WTC11 (cell line): Measurements from ENCODE around the gene PSMB2. TPM values are rescaled to one million over a fixed set of nuclear protein-coding genes. Genes with fewer than 3 reads are reported as not detected.
A peak's percentile ranks its signal among the peaks of the same experiment; 100 is the strongest.

Experiments used
- AFF4 ChIP-seq: sonication (generic); formaldehyde crosslinking; IDR thresholded peaks from 2 replicates; pipeline ENCODE4 v1.8.1; 2023; ENCODE audit warnings: mild to moderate bottlenecking, missing genetic modification reagents, borderline replicate concordance
- ATF6 ChIP-seq: sonication (generic); formaldehyde crosslinking; IDR thresholded peaks from 2 replicates; pipeline ENCODE4 v1.8.1; 2023; ENCODE audit warnings: mild to moderate bottlenecking, missing genetic modification reagents
- CDX4 ChIP-seq: fragments of 250-450 bp; sonication (Bioruptor Pico); IDR thresholded peaks from 2 replicates; pipeline ENCODE4 v1.9.0; 2021; ENCODE audit warnings: moderate library complexity, mild to moderate bottlenecking, inconsistent platforms, borderline replicate concordance
- E2F1 ChIP-seq: sonication (generic); formaldehyde crosslinking; IDR thresholded peaks from 2 replicates; pipeline ENCODE4 v1.8.0; 2022; ENCODE audit warnings: mild to moderate bottlenecking, missing genetic modification reagents
- E2F5 ChIP-seq: sonication (generic); formaldehyde crosslinking; IDR thresholded peaks from 2 replicates; pipeline ENCODE4 v1.8.1; 2022; ENCODE audit warnings: mild to moderate bottlenecking, moderate library complexity, missing genetic modification reagents
- ETV6 ChIP-seq: sonication (generic); formaldehyde crosslinking; IDR thresholded peaks from 2 replicates; pipeline ENCODE4 v1.8.1; 2022; ENCODE audit warnings: mild to moderate bottlenecking, missing genetic modification reagents
- FOXP4 ChIP-seq: sonication (generic); formaldehyde crosslinking; IDR thresholded peaks from 2 replicates; pipeline ENCODE4 v1.8.0; 2022; ENCODE audit warnings: mild to moderate bottlenecking, missing genetic modification reagents
- GTF2I ChIP-seq: fragments of 250-450 bp; sonication (Bioruptor Pico); conservative IDR thresholded peaks from 2 replicates; pipeline ENCODE4 v1.4.0; 2021; ENCODE audit warnings: mild to moderate bottlenecking
- IRF1 ChIP-seq: sonication (generic); formaldehyde crosslinking; IDR thresholded peaks from 2 replicates; pipeline ENCODE4 v1.8.0; 2023; ENCODE audit warnings: missing genetic modification reagents
- JUN ChIP-seq: sonication (generic); formaldehyde crosslinking; IDR thresholded peaks from 2 replicates; pipeline ENCODE4 v1.8.0; 2023; ENCODE audit warnings: mild to moderate bottlenecking, missing genetic modification reagents
- KAT7 ChIP-seq: sonication (generic); formaldehyde crosslinking; IDR thresholded peaks from 2 replicates; pipeline ENCODE4 v1.8.1; 2023; ENCODE audit warnings: missing genetic modification reagents, mild to moderate bottlenecking, borderline replicate concordance
- MXD4 ChIP-seq: fragments of 250-450 bp; sonication (Bioruptor Pico); IDR thresholded peaks from 2 replicates; pipeline ENCODE4 v1.8.0; 2021; ENCODE audit warnings: mild to moderate bottlenecking, moderate library complexity, borderline replicate concordance
- NR2C2 ChIP-seq: sonication (generic); formaldehyde crosslinking; IDR thresholded peaks from 2 replicates; pipeline ENCODE4 v1.8.0; 2022; ENCODE audit warnings: mild to moderate bottlenecking, missing genetic modification reagents
- RORB ChIP-seq: fragments of 250-450 bp; sonication (Bioruptor Pico); IDR thresholded peaks from 2 replicates; pipeline ENCODE4 v1.9.0; 2021; ENCODE audit warnings: mild to moderate bottlenecking
- SMAD4 ChIP-seq: sonication (generic); formaldehyde crosslinking; IDR thresholded peaks from 2 replicates; pipeline ENCODE4 v1.8.0; 2022; ENCODE audit warnings: mild to moderate bottlenecking, missing genetic modification reagents
- TEAD4 ChIP-seq: sonication (generic); formaldehyde crosslinking; IDR thresholded peaks from 2 replicates; pipeline ENCODE4 v1.8.0; 2022; ENCODE audit warnings: mild to moderate bottlenecking, missing genetic modification reagents
- ZBTB21 ChIP-seq: sonication (generic); formaldehyde crosslinking; IDR thresholded peaks from 2 replicates; pipeline ENCODE4 v1.8.1; 2023; ENCODE audit warnings: mild to moderate bottlenecking, missing genetic modification reagents, borderline replicate concordance
- ZMAT4 ChIP-seq: fragments of 250-450 bp; sonication (Bioruptor Pico); IDR thresholded peaks from 2 replicates; pipeline ENCODE4 v1.9.0; 2021; ENCODE audit warnings: mild to moderate bottlenecking
- ZNF138 ChIP-seq: sonication (generic); formaldehyde crosslinking; conservative IDR thresholded peaks from 2 replicates; pipeline ENCODE4 v1.8.1; 2022; ENCODE audit warnings: mild to moderate bottlenecking, moderate library complexity, missing genetic modification reagents
- ZNF232 ChIP-seq: sonication (generic); formaldehyde crosslinking; IDR thresholded peaks from 2 replicates; pipeline ENCODE4 v1.8.0; 2022; ENCODE audit warnings: mild to moderate bottlenecking, missing genetic modification reagents
- ZNF423 ChIP-seq: fragments of 250-450 bp; sonication (Bioruptor Pico); IDR thresholded peaks from 2 replicates; pipeline ENCODE4 v2.1.2; 2022; ENCODE audit warnings: mild to moderate bottlenecking, moderate library complexity
- ZNF425 ChIP-seq: fragments of 250-450 bp; sonication (Bioruptor Pico); conservative IDR thresholded peaks from 2 replicates; pipeline ENCODE4 v1.9.0; 2021; ENCODE audit warnings: mild to moderate bottlenecking
- total RNA-seq: library from RNA; stranded (reverse); gene quantifications from 3 replicates; pipeline ENCODE4 v1.2.3, GENCODE V29; 2021

The PSMB2 gene
- total RNA-seq, 1 experiment from 2014 or later, result 76.7 TPM

GRCh38 chr1:35573198-35574124, 67.9 kb downstream of the PSMB2 start, which contains the start of gene TFAP2E (continued):
- TF ChIP-seq AFF4 (CRISPR knock-in tag) (no peak), ZNF423 (CRISPR knock-in tag) (no peak), ZNF425 (CRISPR knock-in tag) (no peak), IRF1 (CRISPR knock-in tag) (no peak), ZNF138 (CRISPR knock-in tag) (no peak), TEAD4 (CRISPR knock-in tag) (no peak), FOXP4 (no peak), MXD4 (CRISPR knock-in tag) (no peak), ZNF232 (CRISPR knock-in tag) (no peak), CDX4 (CRISPR knock-in tag) (no peak), GTF2I (CRISPR knock-in tag) (no peak), NR2C2 (CRISPR knock-in tag) (no peak), SMAD4 (no peak), ZMAT4 (CRISPR knock-in tag) (no peak), E2F1 (CRISPR knock-in tag) (no peak), ATF6 (no peak), KAT7 (CRISPR knock-in tag) (peak; percentile 93; the same call in 1 of the 2 replicates), JUN (CRISPR knock-in tag) (0 out of 2 replicates have a peak, but pooled peaks have one; percentile 14), ETV6 (CRISPR knock-in tag) (no peak), RORB (CRISPR knock-in tag) (no peak), ZBTB21 (CRISPR knock-in tag) (no peak), E2F5 (0 out of 2 replicates have a peak, but pooled peaks have one; percentile 27)
